ENCODE measurements around the gene SAMD4A. TPM values are rescaled to one million over a fixed set of nuclear protein-coding genes. Genes with fewer than 3 reads are reported as not detected.

The SAMD4A gene
- total and polyA plus RNA-seq, 10 donors = 2.3 to 31.0 (median 21.2) TPM

GRCh38 chr14:54834727-54835126, 267.8 kb downstream of the SAMD4A start:
- Histone ChIP-seq H3K36me3 (peaks cover 0 to 2% (median 0%) of the 10 kb centered on the region in 6 donors), H3K9me3 (peaks cover 0 to 7% (median 4%) of the 10 kb centered on the region in 8 donors), H3K27me3 (replicated peaks in 1 of 7) (no peaks in the 10 kb centered on the region), H3K4me3 (no peak overlapping the region), H3K4me1 (no peaks in the 10 kb centered on the region), H3K27ac (no peak overlapping the region)
- intact Hi-C loops (cut with DNase I; ENCODE audit: low total_unique reads) = no loop called here
- no peak for DNase-seq
- TF ChIP-seq CTCF (IDR thresholded peaks at IDR 0.05 in 8 of 11, conservative IDR thresholded peaks at IDR 0.05 in 3 of 11) = no peak
- TF ChIP-seq POLR2A (IDR thresholded peaks at IDR 0.05) = no peak
- TF ChIP-seq POLR2AphosphoS5 (IDR thresholded peaks at IDR 0.05) = no peak
- 88 to 94% (median 91%) methylated on average over 6 of the region's 6 CpGs for WGBS, 5 donors

GRCh38 chr14:54836231-54836630, 269.3 kb downstream of the SAMD4A start:
- WGBS, 5 donors = 73 to 82% (median 75%) methylated on average over 2 of the region's 2 CpGs
- no peak for TF ChIP-seq POLR2AphosphoS5 (IDR thresholded peaks at IDR 0.05)
- TF ChIP-seq CTCF (IDR thresholded peaks at IDR 0.05 in 8 of 11, conservative IDR thresholded peaks at IDR 0.05 in 3 of 11) = no peak
- no peak for TF ChIP-seq POLR2A (IDR thresholded peaks at IDR 0.05)
- intact Hi-C loops (cut with DNase I; ENCODE audit: low total_unique reads) = no loop called here
- Histone ChIP-seq H3K36me3 (peaks cover 0 to 17% (median 3%) of the 10 kb centered on the region in 6 donors), H3K4me3 (no peak overlapping the region), H3K4me1 (no peaks in the 10 kb centered on the region), H3K27me3 (replicated peaks in 1 of 7) (no peaks in the 10 kb centered on the region), H3K27ac (no peak overlapping the region), H3K9me3 (no peaks in the 10 kb centered on the region)
- DNase-seq = no peak

- no peak for TF ChIP-seq POLR2AphosphoS5 (IDR thresholded peaks at IDR 0.05)
- TF ChIP-seq CTCF (IDR thresholded peaks at IDR 0.05 in 8 of 11, conservative IDR thresholded peaks at IDR 0.05 in 3 of 11) = no peak
- TF ChIP-seq POLR2A (IDR thresholded peaks at IDR 0.05) = no peak
- intact Hi-C loops (cut with DNase I; ENCODE audit: low total_unique reads) = no loop called here
- no peaks in the 10 kb centered on the region for H3K9me3 ChIP-seq
Measured at GRCh38 chr14:54837508-54838149, 270.7 kb downstream of the SAMD4A start.

GRCh38 chr14:54838931-54839512, 272.1 kb downstream of the SAMD4A start:
- Histone ChIP-seq H3K36me3 (peaks cover 0 to 44% (median 4%) of the 10 kb centered on the region in 6 donors), H3K4me1 (no peaks in the 10 kb centered on the region), H3K27ac (no peak overlapping the region), H3K27me3 (replicated peaks in 1 of 7) (no peaks in the 10 kb centered on the region), H3K4me3 (no peak overlapping the region), H3K9me3 (no peaks in the 10 kb centered on the region)
- DNase-seq = no peak
- intact Hi-C loops (cut with DNase I; ENCODE audit: low total_unique reads) = no loop called here
- TF ChIP-seq CTCF (IDR thresholded peaks at IDR 0.05 in 8 of 11, conservative IDR thresholded peaks at IDR 0.05 in 3 of 11) (no peak), POLR2A (IDR thresholded peaks at IDR 0.05) (no peak), POLR2AphosphoS5 (IDR thresholded peaks at IDR 0.05) (no peak)
- WGBS, 5 donors = 90 to 97% (median 94%) methylated on average over 10 of the region's 10 CpGs

More at GRCh38 chr14:54837508-54838149, 270.7 kb downstream of the SAMD4A start:
- Histone ChIP-seq H3K27ac (no peak overlapping the region), H3K4me3 (no peak overlapping the region), H3K27me3 (replicated peaks in 1 of 7) (no peaks in the 10 kb centered on the region), H3K36me3 (peaks cover 0 to 30% (median 4%) of the 10 kb centered on the region in 6 donors), H3K4me1 (no peaks in the 10 kb centered on the region)
- WGBS, 5 donors = 93 to 100% (median 100%) methylated on average over 2 of the region's 2 CpGs
- DNase-seq = no peak
